ENCODE measurements around the gene RBMS1.

The RBMS1 gene

DNA sequence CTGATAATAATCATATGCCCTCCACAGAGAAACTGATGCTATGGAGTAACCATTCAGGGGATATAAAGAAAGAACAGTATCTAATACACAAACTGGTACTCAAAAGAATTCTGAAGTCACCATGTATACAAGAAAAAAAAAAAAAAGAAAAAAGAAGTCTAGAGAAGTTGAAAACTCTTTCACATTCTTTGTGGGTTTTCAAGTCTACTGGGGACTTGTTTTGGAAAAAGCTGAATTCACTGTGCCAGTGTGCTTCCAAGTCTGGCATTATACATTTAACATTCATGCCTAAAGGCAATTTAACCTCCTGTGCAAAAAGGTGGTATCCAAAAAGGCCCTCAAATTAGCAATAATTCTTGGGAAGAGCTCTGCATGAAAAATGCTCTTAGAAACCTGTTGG is 198.7 kb downstream of the RBMS1 start:
- DNase-seq: no peak

DNA sequence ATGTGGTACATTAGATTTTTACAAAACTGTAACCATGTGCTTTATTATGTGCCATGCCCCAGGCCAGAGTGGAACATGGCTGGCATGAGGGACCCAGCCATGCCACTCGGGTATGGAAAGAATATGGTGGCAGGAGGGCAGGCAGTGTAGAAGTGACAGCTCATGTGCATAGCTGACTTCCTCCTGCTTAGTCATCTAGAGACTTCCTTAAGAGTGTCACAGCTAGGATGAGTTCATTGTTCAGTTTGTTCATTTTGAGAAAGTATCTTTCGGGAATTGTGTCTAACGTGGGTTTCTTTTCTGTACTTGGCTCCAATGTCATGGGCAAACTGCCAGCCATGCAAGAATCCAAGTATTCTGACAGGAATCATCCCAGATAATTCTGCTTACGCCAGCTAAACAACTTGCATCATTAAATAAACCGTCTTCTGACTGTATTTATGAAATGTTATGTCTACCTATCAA is 199.2 kb downstream of the RBMS1 start:
- DNase-seq: no peak

DNA sequence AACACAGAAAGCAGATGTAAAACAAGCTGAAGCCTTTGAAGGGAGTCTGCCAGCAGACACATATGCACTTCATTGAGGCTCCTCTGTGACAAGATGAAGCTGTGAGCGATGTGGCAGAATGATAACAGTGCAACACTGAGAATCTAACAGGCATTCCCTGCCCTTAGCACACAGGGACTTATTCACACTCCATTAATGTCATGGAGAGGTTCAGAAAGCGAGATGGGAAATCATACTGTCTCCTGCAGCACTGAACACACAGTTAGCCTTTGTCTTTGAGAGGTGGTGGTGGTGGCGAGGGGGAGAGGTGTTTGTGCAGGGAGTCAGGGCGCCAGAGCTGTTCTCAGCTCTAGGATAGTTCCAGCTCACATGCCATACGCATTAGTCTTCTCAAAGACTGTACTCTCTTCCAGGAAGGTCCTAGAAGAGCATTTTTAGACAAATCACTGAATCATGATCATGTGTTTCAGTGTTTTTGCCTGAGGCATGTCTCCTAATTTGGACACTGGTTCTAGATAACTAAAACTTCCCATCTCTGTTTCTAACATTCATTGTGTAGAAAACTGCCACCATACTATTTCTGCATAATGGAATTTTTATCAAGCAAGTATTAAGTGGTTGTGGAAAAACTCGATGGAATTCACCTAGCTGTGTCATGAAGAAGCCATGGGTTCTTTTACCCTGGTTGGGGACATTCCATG is 200.1 kb downstream of the RBMS1 start:
- no peak for DNase-seq

DNA sequence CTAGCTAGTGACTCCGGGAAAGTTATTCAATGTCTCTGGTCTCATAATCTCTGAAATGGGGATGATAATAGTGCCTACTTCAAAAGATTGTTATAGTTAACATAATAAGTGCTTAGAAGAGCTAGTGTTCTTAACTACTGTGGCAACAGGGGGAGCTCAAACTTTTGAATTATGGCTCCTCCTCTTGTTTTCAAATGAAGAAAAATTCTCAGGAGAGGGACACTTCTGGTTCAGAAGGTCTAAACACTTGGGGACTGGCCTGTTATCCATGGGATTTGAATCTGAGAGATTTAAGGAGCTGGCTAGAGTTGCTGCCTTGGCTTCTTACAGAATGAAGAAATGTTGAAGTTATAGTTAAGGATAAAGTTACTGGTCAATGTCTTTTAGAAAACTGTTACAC is 201.4 kb downstream of the RBMS1 start:
- no peak for DNase-seq

DNA sequence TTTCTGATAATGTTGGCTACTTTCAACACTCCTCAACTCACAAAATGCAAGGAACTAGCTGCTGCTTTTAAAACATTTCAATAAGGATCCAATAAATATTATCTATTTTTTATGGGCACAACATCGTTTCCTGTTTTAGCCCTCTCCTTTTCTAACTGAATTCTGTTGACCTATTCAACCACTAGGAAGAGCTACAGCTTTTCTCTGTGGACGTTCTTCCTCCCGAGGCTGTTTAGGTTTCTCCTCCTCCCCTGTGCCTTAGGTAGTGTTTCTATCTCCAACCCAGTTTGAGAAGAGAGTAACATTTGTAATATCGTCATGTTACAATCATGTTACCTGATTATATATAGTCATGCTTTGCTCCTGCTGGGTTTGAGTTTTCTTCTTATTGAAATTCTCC is 202.2 kb downstream of the RBMS1 start:
- no peak for DNase-seq

DNA sequence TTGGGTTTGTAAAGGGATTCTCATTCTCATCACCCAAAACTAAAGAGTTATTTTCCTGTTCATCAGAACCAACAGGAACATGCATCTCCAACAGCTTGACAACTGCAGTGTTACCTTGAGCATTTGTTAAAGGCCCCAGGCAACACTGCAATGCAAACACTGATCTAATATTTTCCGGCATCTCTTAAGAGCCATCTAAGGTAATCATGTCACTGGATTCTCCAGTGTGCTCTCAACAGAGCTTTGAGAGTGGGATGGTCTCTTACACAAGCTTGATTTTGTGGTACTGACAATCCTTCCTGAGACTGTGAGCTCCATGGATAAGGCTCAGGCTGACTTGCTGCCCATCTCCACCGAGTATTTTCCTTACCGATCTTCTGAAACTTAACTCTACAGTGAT is 203.0 kb downstream of the RBMS1 start:
- DNase-seq: no peak

DNA sequence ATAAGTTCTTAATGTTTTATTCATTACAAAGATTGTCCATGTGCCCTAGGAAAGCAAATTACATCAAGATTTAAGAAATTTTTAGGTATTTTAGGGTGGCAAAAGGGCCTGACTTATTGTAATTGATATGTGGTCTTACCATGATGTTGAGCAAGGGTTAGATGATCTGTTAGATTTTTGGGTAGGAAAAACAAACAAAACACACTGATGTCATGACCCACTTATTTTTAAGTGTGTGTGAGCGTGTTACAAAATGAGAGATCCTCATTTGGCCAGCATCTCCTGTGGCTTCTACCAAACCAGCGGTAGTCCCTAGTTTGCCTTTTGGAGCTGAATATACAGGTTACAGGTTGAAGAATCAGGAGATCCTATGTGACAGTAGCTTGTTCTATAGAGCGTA is 203.8 kb downstream of the RBMS1 start:
- DNase-seq: no peak

DNA sequence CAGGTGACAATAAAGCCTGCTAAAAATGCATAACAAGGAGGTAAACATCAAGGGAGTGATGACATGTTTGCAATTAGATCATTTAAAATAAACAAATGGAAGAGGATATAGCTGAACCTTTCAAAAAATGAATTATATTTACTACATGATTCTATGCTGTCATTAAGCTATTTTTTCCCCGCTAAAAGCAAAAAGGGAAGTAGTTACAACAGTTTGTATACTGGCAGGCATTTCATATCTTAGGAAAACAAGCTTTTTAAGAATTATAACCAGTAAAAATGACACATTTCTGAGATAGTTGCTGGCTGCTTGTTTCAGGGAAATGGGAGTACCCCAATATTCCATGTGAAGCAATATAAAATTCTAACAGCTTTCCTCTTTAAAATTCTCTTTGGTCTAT is 204.5 kb downstream of the RBMS1 start:
- no peak for DNase-seq

DNA sequence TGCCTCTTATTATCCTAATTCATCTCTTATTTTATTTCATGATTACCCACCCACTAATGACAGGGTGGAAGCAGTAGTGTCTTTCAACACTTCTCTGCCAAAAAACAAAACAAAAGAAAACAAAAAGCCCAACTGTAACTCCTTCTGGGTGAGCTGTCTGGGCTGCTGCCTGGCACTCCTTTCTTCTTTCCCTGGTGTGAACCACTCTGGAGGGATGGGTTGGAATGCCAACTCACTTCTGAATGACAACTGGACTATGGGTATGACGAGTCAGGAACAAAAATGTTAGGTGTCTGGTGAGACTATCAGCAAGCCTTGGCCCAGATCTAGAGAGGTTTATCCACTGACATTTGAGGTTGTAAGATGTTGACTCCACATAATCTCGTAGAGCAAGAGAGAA is 205.3 kb downstream of the RBMS1 start:
- DNase-seq: peak; percentile 78

DNA sequence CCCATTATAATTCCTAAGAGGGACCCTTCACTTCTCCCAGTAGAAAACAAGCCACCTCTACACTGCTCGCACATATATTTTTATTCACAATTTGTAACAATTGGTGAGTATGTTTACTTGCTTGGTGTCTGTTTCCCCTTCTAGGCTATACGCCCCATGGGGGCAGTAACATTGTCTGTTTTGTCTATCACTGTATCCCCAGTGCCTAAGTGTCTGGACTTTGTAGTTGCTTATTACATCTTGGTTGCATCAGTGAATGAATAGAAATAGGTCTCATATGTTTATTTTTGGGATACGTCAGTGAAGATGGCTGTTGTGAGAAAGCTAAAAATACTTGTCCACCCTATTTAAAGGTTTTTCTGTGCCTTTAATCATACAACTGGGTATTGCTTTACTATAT is 206.1 kb downstream of the RBMS1 start:
- peak; percentile 37 for DNase-seq

DNA sequence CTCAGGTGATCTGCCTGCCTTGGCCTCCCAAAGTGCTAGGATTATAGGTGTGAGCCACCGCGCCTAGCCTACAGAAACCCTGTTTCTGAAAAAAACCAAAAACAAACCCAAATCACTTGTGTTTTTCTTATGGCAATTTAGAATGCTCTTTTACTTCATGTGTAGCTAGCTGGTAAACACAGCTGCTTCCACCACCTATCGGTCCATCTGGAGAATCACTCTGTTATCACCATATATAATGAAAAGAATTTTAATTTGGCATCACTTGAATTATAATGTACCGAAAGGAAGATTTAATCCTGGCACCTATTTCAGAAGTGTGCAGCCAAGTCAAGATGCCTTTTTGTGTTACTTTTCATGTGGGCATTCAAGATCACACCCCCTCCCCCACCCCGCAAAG is 207.1 kb downstream of the RBMS1 start:
- no peak for DNase-seq

DNA sequence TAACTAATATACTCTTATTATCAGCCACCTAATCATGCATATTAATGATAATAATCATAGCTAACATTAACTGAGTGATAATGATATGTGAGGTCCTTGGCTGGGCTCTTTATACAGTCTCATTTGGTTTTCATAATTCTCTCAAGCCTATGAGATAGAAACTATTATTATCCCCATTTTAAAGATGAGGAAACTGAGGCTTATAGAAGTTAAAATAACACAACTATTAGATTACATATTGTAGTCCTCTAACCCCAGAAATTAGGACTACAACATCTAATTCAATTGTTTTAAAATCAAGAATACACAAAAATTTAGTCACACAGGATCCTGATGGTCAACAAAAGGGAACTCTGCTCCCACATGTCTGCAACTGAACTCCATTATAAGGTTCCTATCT is 209.9 kb downstream of the RBMS1 start:
- DNase-seq: no peak

DNA sequence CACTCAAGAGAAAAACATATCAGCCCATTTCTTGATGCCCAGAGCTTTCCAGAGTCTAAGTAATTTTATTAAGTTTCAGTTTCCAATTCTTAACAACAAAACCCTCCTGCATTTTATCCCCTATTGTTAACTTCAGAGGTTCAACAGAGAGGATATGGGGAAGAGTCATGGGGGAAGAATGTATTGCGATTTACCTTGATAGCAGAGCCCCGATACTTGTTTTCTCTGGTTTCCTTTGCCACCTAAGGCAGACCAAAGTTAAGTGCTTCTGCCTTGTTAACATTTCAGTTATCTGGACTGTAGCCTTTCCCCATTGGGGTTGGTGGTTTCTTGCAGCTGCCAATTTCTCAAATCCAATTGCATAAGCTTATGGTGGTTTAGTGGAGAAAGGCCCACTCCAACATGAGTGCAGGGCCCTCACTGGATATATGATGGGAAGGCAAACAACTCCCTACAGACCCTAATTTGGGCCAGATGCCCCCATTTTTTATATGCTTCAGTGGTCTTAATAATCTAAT is 211.5 kb downstream of the RBMS1 start:
- no peak for DNase-seq

DNA sequence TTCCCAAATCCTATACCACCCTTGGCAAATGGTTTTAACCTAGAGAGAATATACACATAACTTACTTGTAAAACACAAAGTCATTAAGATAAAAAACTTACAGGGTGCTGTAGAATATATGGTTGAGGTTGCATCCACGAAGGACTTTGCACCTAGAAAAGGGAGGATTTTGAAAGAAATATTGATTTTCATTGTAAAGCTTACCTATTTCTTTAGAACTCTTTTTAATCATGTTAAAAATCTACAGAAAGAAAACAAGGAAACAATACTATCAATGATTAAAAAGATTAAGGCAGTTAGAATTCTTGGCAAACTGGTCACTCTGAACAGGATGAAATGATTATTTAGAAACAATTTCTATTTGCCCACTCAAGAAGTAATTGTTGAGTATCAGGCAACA is 212.4 kb downstream of the RBMS1 start:
- DNase-seq: no peak

DNA sequence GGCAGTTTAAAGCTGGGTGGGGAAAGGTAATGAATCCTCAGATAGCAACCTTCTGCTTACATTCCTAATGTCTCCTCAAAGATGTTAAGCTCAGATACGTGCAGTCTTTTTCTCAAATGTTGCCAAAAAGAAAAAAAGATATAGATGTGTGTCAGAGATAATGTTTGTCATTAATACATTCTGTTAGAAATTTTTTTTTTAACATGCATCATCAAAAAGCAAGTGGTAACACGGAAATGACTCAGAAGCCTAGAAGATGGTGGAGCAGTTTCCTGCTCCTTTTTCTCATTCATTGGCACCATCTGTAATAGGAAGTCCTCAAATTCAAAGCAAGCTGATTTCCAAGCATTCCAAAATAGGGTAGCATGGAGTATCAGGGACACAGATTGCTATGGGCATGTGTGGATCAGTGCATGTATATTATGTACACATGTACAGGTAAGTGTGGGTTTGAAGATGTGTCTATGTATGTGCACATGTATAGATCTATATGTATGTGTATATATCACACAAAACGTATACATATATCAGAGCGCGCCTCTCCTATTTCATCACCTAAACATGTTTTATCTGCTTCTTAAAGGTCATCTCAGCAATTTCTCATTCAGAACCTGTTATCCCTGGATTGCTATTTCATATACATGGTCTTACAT is 213.7 kb downstream of the RBMS1 start:
- no peak for DNase-seq

DNA sequence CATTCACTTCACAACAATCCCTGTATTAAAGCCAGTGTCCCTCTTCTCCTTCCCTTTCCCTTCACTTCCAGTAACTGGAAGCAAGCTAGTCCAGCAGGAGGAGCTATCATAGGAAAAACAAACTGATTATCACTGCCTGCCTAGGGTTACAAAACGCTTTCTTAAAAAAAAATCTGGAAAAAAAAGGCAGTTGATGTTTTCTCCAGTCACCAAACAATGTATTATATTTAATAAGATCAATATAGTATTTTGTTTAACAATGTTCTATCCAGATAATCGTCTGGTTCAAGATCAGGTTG is 214.8 kb downstream of the RBMS1 start:
- peak; percentile 58 for DNase-seq

DNA sequence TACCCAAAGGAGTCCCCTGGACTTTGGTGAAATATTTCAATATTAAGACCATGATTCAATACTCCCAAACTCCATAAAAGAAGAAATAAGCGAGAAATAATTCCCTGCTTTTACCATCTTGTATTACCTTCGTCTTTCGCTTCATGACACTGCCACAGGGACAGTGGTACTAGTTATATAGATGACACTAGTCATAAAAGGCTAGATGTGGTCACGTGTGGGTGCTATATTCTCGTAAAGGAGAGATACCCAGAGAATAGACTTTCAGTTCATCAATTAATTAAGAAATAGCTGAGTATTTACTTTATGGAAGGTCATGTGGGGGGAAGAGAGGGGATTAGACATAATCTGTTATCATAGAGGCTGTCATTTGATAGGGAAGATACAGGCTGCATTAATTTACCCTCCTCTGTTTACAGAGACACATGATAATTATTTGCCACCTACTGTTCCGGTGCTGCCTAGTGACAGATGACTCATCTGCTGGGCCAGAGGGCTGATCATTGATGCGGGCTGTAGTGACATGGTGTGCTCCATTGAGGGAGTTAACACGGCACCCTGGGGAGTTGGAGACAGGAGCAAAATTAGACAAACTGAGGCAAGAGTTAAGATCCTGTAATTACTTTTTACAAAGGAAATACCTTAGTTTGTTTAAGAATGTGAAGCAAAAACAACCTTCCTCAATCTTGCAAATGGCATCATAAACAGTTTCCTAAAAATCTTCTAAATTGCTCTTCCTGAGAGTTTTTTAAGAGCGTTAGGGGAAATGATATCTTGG is 215.3 kb downstream of the RBMS1 start:
- no peak for DNase-seq

DNA sequence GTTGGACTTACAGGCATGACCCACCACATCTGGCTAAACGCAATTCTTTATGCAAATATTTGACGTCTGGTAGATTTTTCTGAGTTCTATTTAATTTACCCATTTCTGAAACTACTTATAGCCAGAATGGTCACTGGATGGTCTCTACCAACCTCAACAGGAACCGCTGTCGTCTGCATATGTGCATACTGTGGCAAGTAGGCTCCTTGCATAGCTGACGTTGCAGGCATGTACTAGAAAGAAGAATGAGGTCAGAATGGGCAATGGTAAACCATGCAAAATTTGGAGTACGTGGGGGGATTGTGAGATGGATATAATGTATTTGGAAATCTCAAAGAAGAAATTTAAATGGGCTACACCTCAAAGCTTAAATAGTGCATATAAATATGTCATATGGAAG is 216.5 kb downstream of the RBMS1 start:
- no peak for DNase-seq

DNA sequence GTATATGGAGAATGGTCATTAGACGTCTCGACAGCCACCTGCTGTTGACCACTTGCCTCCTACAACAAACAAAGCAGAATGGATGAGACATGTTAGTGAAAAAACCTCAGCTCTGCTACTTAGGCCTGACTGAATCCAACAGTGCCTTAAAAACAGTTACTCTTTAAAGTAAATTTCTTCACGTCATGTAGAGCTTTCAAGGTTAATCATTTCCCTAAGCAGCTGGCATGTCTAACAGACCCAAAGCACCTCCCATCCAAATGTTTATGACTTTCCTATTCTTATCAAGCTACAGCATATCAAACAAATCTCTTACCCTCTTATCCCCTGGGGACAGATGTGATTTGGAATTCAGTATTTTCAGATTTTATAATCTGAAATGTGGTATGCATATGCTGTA is 218.0 kb downstream of the RBMS1 start:
- DNase-seq: no peak

DNA sequence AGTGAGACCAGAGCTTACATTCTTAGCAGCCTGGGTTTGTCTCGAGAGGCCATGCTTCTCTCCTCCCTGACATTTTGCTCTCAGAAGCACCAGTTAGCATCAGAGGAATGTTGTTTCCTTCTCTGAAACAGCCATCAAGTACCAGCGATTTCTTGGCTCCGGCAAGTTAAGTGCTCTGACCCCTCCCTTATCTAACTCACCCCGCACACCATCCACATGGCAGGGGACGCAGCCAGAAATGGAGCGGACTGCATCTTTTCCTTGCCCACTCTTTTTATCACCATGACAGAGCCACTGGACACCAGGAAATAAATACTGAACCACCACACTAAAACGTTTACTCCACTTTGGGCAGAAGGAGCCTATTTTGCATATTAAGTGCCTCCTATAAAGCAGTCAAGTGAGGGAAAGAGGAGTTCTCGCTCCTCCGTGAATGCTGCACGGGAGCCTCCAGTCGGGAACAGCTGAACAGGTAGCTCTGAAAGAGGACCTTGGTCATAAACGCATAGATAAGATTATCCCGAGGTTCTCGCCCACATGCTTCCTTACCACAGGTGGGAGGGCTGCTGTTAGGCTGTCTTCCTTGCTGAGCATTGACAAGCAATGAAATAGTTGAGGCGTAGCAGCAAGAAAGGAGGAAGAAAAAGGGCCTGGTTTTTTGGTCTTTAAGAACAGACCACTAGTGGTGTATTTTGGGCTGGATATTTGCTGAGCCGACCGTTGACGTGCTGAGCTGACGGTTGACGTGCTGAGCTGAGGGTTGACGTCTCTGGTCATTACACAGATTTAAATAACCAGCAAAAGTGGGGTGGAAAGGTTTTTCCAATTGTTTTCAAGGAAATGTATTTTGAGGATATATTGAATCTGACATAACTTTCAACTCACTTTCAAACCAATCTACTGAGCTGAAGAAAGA is 222.2 kb downstream of the RBMS1 start:
- peak; percentile 84 for DNase-seq

DNA sequence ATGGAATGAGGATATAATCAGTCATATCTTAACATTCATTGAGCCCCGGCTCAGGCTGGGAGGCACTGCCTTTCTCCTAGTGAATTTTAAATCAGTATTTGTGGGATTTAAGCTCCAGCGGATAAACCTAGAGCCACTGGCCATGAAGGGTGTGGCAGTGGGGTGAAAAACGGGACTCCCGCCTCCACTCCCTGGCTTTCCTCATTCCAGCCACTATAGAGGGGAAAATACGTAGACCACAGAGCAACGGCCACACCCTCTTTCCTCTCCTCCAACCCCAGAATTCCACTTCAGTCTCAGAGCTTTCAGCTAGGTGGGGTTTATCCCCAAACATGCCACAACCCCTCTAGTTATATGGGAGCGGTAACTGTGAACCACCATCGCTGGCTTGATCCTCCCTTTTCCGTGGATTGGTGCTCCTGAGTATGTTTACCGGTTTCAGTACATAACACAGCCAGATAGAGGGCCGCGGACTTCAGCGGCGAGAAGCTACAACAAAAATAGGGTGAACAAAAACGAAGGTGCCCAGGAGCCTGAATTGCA is 223.0 kb downstream of the RBMS1 start:
- peak; percentile 89 for DNase-seq

DNA sequence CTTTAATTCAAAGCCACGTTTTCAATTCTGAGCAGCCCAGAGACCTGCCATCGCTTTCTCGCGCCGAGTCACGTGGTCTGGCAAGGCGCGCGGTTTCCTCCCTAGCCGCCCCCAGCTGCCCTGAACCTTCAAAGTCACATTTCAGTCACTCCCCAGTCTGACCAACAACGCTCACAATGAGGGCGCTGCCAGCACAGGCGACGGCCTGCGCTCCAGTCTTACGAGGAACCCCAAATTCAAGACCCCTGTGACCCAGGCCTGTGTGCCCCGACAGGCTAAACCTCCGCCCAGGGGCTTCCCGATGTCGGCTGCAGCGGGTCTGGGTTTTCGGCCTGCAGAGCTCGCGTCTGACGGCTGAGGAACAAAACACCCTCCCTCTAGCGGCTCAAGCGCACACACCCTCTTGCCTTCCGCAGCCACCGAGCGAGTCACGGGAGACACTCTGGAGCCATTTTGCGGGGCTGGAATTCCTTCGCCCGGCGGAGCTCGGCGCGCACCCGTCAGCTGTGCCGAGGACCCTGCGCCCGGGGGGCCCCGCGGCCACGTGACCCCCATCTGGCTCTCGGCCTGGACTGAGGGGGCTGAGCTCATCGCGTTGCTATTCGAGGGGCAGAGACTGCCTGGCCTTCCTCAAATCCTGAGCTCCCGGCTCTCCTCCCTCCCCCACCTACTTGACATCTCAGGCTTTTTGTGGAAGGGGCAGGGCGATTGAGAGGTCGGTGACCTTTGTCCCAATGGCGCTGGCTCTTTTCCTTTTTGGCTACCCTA is 223.6 kb downstream of the RBMS1 start:
- DNase-seq: peak; percentile 94
